ENCODE data around the gene GSS. TPM values are rescaled to one million over a fixed set of nuclear protein-coding genes. Genes with fewer than 3 reads are reported as not detected.

GSS gene
- total and polyA plus RNA-seq, 2 donors (not counting 3 experiments of a cell fraction or from before 2014, with no cell fraction given) = 47.9 to 65.1 TPM

DNA sequence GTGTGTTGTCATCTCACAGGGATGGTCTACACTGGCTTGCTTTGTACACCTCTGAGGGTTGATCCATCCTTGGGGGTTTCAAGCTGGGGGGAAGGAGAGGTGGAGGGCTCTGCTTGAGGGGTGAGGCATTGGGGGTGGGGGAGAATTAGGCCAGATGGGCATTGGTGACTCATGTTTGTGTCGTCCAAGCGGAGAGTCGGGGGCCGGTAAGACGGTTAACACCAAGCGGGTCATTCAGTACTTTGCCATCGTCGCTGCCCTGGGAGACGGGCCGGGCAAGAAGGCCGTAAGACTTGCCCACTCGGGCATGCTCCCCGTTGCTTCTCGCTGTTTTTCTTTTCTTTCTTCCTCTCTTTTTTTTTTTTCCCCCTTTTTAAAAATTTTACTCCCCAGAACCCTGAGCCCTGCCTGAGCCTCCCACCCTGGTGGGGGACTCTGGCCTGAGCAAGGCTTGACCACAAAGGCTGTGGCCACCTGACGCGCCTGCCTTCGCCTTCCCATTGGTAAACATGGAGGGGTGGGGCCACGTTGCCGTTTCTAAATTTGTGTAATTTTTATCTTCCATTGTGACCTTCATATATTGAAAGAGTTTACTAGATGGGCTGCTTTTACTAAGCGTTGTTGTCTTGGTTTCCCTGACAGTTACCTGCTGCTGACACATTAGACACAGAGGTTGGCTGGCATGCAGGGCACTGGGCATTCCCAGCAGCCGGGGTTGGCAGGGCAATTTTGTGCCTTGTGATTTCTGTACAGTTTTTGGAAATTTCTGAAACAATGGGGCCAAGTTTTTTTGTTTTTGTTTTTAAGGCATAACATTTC lies 26.9 kb upstream of the GSS start:
- no peaks in the 10 kb centered on the region for H3K9me1 ChIP-seq (replicated peaks; ENCODE audit: control insufficient read depth, extremely low read depth, insufficient read depth, low read length)
- no peaks in the 10 kb centered on the region for H3K4me1 ChIP-seq (ENCODE audit: control insufficient read depth, extremely low read depth, insufficient read depth, low read length)
- H3K9me3 ChIP-seq (replicated peaks; ENCODE audit: control insufficient read depth, insufficient read depth, low read length) = no peaks in the 10 kb centered on the region
- no peak overlapping the region for H2AFZ ChIP-seq (ENCODE audit: low read depth, low read length)
- H4K20me1 ChIP-seq (replicated peaks; ENCODE audit: control insufficient read depth, extremely low read depth, insufficient read depth, low read length) = no peaks in the 10 kb centered on the region
- H3K36me3 ChIP-seq (ENCODE audit: control insufficient read depth in 2 of 2, extremely low read depth in 1 of 2, insufficient read depth in 2 of 2, low read length in 2 of 2) = no peaks in the 10 kb centered on the region
- POLR2A ChIA-PET = no interaction called here
- FAIRE-seq (no peak), DNase-seq (ENCODE audit: low read depth, low spot score) (no peak)
- TF ChIP-seq POLR2A (IDR thresholded peaks at IDR 0.05; ENCODE audit: low read depth, low read length) (no peak), JUN (IDR thresholded peaks at IDR 0.05; ENCODE audit: borderline replicate concordance, insufficient read depth, insufficient read length, low read depth) (no peak), POLR2AphosphoS5 (IDR thresholded peaks at IDR 0.05; ENCODE audit: insufficient read depth, low read depth, low read length) (no peak), MYC (IDR thresholded peaks at IDR 0.05; ENCODE audit: low read depth, low read length) (no peak), EZH2 (IDR thresholded peaks at IDR 0.05; ENCODE audit: borderline replicate concordance, low read depth, low read length, severe bottlenecking) (no peak), FOS (IDR thresholded peaks at IDR 0.05; ENCODE audit: borderline replicate concordance, insufficient read depth, low read length) (no peak), GATA2 (IDR thresholded peaks at IDR 0.05; ENCODE audit: insufficient read depth, insufficient read length, low read depth, low read length) (no peak)
- TF ChIP-seq, protein P1, sequence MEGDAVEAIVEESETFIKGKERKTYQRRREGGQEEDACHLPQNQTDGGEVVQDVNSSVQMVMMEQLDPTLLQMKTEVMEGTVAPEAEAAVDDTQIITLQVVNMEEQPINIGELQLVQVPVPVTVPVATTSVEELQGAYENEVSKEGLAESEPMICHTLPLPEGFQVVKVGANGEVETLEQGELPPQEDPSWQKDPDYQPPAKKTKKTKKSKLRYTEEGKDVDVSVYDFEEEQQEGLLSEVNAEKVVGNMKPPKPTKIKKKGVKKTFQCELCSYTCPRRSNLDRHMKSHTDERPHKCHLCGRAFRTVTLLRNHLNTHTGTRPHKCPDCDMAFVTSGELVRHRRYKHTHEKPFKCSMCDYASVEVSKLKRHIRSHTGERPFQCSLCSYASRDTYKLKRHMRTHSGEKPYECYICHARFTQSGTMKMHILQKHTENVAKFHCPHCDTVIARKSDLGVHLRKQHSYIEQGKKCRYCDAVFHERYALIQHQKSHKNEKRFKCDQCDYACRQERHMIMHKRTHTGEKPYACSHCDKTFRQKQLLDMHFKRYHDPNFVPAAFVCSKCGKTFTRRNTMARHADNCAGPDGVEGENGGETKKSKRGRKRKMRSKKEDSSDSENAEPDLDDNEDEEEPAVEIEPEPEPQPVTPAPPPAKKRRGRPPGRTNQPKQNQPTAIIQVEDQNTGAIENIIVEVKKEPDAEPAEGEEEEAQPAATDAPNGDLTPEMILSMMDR (IDR thresholded peaks at IDR 0.05; ENCODE audit: extremely low read depth in 1 of 2, insufficient read depth in 1 of 2, low read depth in 1 of 2, low read length in 2 of 2) = no peak
- TF ChIP-seq, protein P2, sequence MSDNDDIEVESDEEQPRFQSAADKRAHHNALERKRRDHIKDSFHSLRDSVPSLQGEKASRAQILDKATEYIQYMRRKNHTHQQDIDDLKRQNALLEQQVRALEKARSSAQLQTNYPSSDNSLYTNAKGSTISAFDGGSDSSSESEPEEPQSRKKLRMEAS (IDR thresholded peaks at IDR 0.05; ENCODE audit: insufficient read depth, insufficient read length) = no peak
- no peaks in the 10 kb centered on the region for H3K79me2 ChIP-seq (ENCODE audit: control insufficient read depth, insufficient read depth, low read length)
- H3K27ac ChIP-seq (ENCODE audit: insufficient read depth, low read depth, low read length) = no peak overlapping the region
- H3K4me2 ChIP-seq (ENCODE audit: insufficient read depth, low read length) = no peak overlapping the region
- H3K4me3 ChIP-seq (replicated peaks in 1 of 3; ENCODE audit: insufficient read depth in 1 of 3, low read depth in 1 of 3, low read length in 3 of 3) = no peak overlapping the region
- H3K9ac ChIP-seq (replicated peaks; ENCODE audit: extremely low read depth, insufficient read depth, low read length) = no peak overlapping the region
- dilution Hi-C loops (cut with MboI; ENCODE audit: extremely low pct_ligation_motif_present, low sequenced_read_pairs) = no loop called here
- BruUV-seq (replicated peaks) = no TSS peak
- peaks cover 5% of the 10 kb centered on the region in 2 experiments for H3K27me3 ChIP-seq (ENCODE audit: control insufficient read depth in 2 of 2, insufficient read depth in 2 of 2, low read length in 2 of 2)
- intact Hi-C loops (cut with micrococcal nuclease) = no loop called here
- CTCF ChIA-PET = interaction anchor here (1.0 kb wide), 1 partner anchor 108 kb away, joined by 3 read pairs; no protein-coding TSS in a partner anchor

Data from endothelial cell of umbilical vein (primary cell).